ENCODE results near the gene ACP5.
"Not testable (repeated sequence)": the region's sequence is repeated elsewhere in the genome, so short reads cannot be mapped to it uniquely, and the experiment has no call there.

Gene ACP5

DNA sequence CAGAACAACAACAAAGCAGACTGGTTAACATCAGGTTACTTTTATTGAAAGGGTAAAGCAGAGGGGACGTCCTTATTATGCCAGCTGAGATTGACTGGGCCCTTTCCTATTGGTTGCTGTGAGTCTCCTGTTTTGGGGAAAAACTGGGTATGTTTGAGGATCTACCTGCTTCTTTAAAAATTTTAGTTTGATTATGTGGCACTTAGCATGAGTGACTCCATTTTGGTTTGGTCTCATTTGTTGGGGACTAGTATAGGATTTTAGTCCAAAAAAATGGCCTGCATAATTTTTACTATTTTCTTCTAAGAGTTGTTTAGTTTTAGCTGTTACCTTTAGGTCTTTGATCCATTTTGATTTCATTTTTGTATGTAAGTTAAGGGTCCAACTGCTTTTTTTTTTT lies 34.3 kb upstream of the ACP5 start:
- TF ChIP-seq, protein P1, sequence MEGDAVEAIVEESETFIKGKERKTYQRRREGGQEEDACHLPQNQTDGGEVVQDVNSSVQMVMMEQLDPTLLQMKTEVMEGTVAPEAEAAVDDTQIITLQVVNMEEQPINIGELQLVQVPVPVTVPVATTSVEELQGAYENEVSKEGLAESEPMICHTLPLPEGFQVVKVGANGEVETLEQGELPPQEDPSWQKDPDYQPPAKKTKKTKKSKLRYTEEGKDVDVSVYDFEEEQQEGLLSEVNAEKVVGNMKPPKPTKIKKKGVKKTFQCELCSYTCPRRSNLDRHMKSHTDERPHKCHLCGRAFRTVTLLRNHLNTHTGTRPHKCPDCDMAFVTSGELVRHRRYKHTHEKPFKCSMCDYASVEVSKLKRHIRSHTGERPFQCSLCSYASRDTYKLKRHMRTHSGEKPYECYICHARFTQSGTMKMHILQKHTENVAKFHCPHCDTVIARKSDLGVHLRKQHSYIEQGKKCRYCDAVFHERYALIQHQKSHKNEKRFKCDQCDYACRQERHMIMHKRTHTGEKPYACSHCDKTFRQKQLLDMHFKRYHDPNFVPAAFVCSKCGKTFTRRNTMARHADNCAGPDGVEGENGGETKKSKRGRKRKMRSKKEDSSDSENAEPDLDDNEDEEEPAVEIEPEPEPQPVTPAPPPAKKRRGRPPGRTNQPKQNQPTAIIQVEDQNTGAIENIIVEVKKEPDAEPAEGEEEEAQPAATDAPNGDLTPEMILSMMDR (IDR thresholded peaks at IDR 0.05; ENCODE audit: insufficient read depth, low read depth, low read length, missing control alignments): no peak
- DNase-seq (ENCODE audit: low read depth): no peak
- no peak overlapping the region for H3K4me3 ChIP-seq (ENCODE audit: low read length)

DNA sequence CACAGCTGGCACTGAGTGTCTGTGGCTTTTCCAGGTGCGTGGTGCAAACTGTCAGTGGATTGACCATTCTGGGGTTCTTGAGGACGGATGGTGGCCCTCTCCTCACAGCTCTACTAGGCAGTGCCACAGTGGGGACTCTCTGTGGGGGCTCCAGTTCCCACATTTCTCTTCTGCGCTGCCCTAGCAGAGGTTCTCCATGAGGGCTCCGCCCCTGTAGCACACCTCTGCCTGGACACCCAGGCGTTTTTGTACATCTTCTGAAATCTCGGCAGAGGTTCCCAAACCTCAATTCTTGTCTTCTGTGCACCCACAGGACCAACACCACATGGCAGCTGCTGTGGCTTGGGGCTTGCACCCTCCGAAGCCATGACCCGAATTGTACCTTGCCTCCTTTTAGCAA lies 29.0 kb upstream of the ACP5 start:
- TF ChIP-seq, protein P1 (IDR thresholded peaks at IDR 0.05; ENCODE audit: insufficient read depth, low read depth, low read length, missing control alignments): no peak
- no peak for DNase-seq (ENCODE audit: low read depth)
- no peak overlapping the region for H3K4me3 ChIP-seq (ENCODE audit: low read length)

DNA sequence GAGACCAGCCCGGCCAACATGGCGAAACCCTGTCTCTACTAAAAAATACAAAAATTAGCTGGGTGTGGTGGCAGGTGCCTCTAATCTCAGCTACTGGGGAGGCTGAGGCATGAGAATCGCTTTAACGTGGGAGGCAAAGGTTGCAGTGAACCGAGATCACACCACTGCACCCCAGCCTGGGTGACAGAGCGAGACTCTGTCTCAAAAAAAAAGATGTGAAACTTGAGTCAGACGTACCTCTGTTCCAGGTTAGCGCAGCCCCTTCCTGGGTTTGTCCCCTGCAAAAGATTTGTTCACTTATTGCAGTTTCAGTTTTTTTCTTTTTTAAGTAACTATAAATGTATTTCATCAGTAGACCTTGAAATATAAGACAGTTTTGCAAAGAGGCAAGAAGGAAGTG lies 22.3 kb upstream of the ACP5 start:
- not testable (repeated sequence) for DNase-seq (ENCODE audit: low read depth)

DNA sequence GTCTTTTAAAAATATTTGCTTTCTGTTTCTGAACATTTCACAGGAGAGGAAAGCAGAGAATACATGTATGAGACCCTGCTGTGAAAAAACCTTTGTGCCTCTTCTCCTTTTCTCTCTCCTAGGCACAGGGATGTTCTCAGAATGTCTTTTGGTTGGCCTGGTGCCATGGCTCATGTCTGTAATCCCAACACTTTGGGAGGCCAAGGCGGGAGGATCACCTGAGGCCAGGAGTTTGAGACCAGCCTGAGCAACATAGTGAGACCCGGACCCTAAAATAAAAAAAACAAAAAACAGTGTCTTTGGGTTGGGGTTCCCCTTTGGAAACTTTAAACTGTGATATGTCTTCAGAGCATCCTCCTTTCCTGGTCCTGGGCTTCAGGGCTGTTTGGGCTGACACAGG lies 21.3 kb upstream of the ACP5 start:
- TF ChIP-seq, protein P1 (IDR thresholded peaks at IDR 0.05; ENCODE audit: insufficient read depth, low read depth, low read length, missing control alignments): no peak
- H3K4me3 ChIP-seq (ENCODE audit: low read length): no peak overlapping the region
- no peak for DNase-seq (ENCODE audit: low read depth)

More for the DNA sequence above, 22.3 kb upstream of the ACP5 start:
- not testable (repeated sequence) for H3K4me3 ChIP-seq (ENCODE audit: low read length)

DNA sequence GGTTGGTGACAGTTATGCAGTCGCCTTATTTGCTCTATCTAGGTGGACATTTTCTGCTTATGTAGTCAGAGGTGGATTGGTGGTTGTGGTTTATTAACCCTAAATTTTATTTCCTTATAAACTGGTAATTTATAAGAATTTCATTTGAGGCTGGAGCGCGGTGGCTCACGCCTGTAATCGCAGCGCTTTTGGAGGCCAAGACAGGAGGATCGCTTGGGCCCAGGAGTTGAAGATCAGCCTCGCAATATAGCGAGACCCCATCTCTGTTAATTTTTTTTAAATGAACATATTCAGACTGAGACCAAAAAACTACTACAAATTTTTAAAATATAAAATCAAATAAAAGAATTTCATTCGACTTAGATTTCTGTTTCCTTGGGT lies 20.6 kb upstream of the ACP5 start:
- DNase-seq (ENCODE audit: low read depth): no peak
- TF ChIP-seq, protein P1 (IDR thresholded peaks at IDR 0.05; ENCODE audit: insufficient read depth, low read depth, low read length, missing control alignments): no peak

DNA sequence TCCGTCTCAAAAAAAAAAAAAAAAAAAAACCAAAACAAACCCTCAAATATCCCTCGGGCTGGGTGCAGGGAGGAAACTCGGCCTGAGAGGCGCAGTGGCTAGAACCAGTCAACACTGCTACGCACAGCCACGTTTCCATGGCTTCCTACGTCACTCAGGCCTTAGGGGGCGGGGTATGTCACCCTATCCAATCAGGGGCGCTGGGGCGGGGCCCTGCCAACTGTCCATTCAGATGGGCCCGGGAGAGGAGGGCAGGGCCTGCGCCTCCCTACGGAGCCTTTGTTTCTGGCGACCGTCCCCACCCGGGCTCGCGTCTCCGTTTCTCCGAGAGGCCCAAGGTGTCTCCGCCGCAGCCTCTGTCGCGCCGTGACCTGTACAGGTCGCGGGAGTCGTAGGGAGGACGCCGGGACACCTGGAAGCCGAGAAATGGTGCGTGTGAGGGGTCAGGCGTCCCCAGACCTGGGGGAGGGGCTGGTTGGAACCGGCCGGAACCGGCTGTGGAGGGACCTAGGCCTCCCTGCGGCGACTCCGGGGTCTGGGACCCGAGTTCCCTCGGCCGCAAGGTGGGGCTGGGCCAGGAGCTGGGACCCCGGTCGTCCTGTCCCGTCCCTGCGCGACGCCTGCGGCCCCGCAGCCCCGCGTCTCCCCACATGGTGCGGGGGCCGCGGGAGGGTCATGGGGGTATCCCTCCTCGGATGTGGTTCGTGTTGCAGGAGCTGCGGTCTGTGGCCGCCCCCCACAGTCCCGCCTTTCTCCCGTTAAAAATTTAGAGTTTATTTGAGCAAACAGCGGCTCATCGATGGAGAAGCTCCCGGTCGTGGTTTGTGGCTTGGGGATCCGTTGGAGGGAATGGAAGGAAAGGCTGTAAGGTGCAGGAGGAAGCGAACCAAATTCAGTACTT lies 20.0 kb upstream of the ACP5 start, which contains the start of gene ZNF627:
Gene ZNF627 (plus strand): TSS at position 282 of the 901 bp plus-strand sequence. CDS start 145 bp downstream, at position 427.
- TF ChIP-seq, protein P1 (IDR thresholded peaks at IDR 0.05; ENCODE audit: insufficient read depth, low read depth, low read length, missing control alignments): peak; percentile 27
- peak; percentile 99 for DNase-seq (ENCODE audit: low read depth)
- peak within 1 kb of the TSS; percentile 95 for H3K4me3 ChIP-seq (ENCODE audit: low read length)

More for the DNA sequence above, 20.6 kb upstream of the ACP5 start:
- H3K4me3 ChIP-seq (ENCODE audit: low read length): peak overlapping the region; percentile 95

DNA sequence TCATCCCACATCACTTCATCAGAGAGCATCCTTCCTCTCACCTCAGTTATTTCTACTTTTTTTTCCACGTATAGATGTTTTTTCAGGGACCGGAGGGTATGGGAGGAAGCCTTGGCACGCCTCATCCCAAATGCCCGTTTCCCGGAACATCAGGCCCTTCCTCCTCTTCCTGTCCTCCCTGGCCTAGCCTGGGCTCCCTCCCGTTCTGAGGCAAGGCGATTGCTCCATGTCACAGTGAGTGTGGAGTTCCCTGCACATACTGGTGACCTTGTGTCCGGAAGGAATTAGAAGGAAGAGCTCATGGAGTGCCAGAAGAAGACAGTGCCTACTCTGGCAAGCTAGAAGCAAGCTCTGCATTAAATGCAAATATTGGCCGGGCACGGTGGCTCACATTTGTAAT lies 18.7 kb upstream of the ACP5 start:
- H3K4me3 ChIP-seq (ENCODE audit: low read length): no peak overlapping the region
- TF ChIP-seq, protein P1 (IDR thresholded peaks at IDR 0.05; ENCODE audit: insufficient read depth, low read depth, low read length, missing control alignments): no peak
- DNase-seq (ENCODE audit: low read depth): no peak

Data from epithelial cell of esophagus (primary cell).